Activated CD8-positive, alpha-beta T cell treated with anti-CD3 and anti-CD28 coated beads for 36 hours (primary cell): ENCODE measurements around the gene SUPT16H. TPM values are rescaled to one million over a fixed set of nuclear protein-coding genes. Genes with fewer than 3 reads are reported as not detected.
A peak's percentile ranks its signal among the peaks of the same experiment; 100 is the strongest.

ENCODE experiments used
- ATAC-seq: fragments of 200-7000 bp; cut with Tn5 transposase; one replicate; pipeline ENCODE4 v1.10.0; 2021; ENCODE audit warnings: mild to moderate bottlenecking, moderate library complexity
- CTCF ChIA-PET: fragments of 350-600 bp; sonication (Branson Sonifier 250); formaldehyde crosslinking; loops from one replicate; lab custom pipeline; 2021; ENCODE audit warnings: antibody characterized with exemption; lab: Charles Lee
- POLR2A ChIA-PET: fragments of 350-600 bp; sonication (Branson Sonifier 250); formaldehyde crosslinking; loops from one replicate; lab custom pipeline; 2021; ENCODE audit warnings: antibody characterized with exemption; lab: Charles Lee
- DNase-seq: peaks from one replicate; pipeline ENCODE4 v3.0.0-alpha.2; 2020
- H3K27ac Mint-ChIP-seq: one replicate; pipeline ENCODE4 v1.8.0; 2021; ENCODE audit warnings: mild to moderate bottlenecking, mixed read lengths
- H3K27me3 Mint-ChIP-seq: one replicate; pipeline ENCODE4 v1.8.0; 2021; ENCODE audit warnings: mixed read lengths
- H3K36me3 Mint-ChIP-seq: one replicate; pipeline ENCODE4 v1.8.0; 2021; ENCODE audit warnings: low read depth, mixed read lengths
- H3K4me1 Mint-ChIP-seq: one replicate; pipeline ENCODE4 v1.8.0; 2021; ENCODE audit warnings: low read depth, mixed read lengths
- H3K4me3 Mint-ChIP-seq: one replicate; pipeline ENCODE4 v1.8.0; 2021; ENCODE audit warnings: mild to moderate bottlenecking, moderate library complexity, mixed read lengths
- H3K9me3 Mint-ChIP-seq: one replicate; pipeline ENCODE4 v1.8.0; 2021; ENCODE audit warnings: mixed read lengths
- CTCF ChIP-seq: fragments of 200-600 bp; IDR thresholded peaks from one replicate; pipeline ENCODE4 v1.8.0; 2022; ENCODE audit warnings: antibody characterized with exemption, mild to moderate bottlenecking
- intact Hi-C: fragments of 100-400 bp; cut with micrococcal nuclease; formaldehyde crosslinking; loops from one replicate; pipeline ENCODE4 v1.10.0; 2022
- total RNA-seq, 2 experiments: library from RNA; stranded (reverse); gene quantifications; one replicate each; pipeline ENCODE4 v1.2.3, GENCODE V29; 2021

The SUPT16H gene
- total RNA-seq, 2 experiments from 2014 or later, result 171 to 173 TPM

GRCh38 chr14:21317398-21317797 is 66.4 kb downstream of the SUPT16H start:
- Mint-ChIP-seq H3K27ac (no peak overlapping the region), H3K36me3 (no peaks in the 10 kb centered on the region), H3K4me1 (peaks cover 3% of the 10 kb centered on the region), H3K4me3 (no peak overlapping the region), H3K9me3 (no peaks in the 10 kb centered on the region), H3K27me3 (no peaks in the 10 kb centered on the region)
- no peak for TF ChIP-seq CTCF
- ATAC-seq (no peak), DNase-seq (no peak)
- intact Hi-C loops, result no loop called here
- ChIA-PET POLR2A (no interaction called here), CTCF (no interaction called here)

GRCh38 chr14:21313512-21313911 is 70.3 kb downstream of the SUPT16H start:
- POLR2A ChIA-PET, result no interaction called here
- TF ChIP-seq CTCF, result no peak

GRCh38 chr14:21311614-21312013 is 72.2 kb downstream of the SUPT16H start:
- no peaks in the 10 kb centered on the region for H3K36me3 Mint-ChIP-seq
- no peaks in the 10 kb centered on the region for H3K9me3 Mint-ChIP-seq
- H3K27me3 Mint-ChIP-seq, result no peaks in the 10 kb centered on the region
- ChIA-PET POLR2A (interaction anchor here (0.6 to 3.3 kb wide), 2 partner anchors 53 to 55 kb away, joined by 4 to 9 read pairs; no protein-coding TSS in a partner anchor), CTCF (interaction anchor here (1.2 to 1.5 kb wide), 2 partner anchors 187 to 207 kb away, joined by 3 to 5 read pairs; no protein-coding TSS in a partner anchor)
- ATAC-seq (no peak), DNase-seq (no peak)
- TF ChIP-seq CTCF, result no peak
- no peak overlapping the region for H3K27ac Mint-ChIP-seq
- H3K4me1 Mint-ChIP-seq, result peaks cover 24% of the 10 kb centered on the region
- intact Hi-C loops, result no loop called here
- no peak overlapping the region for H3K4me3 Mint-ChIP-seq

More at GRCh38 chr14:21313512-21313911, 70.3 kb downstream of the SUPT16H start:
- DNase-seq (no peak), ATAC-seq (no peak)
- CTCF ChIA-PET, result no interaction called here
- H3K4me3 Mint-ChIP-seq, result no peak overlapping the region
- no peaks in the 10 kb centered on the region for H3K9me3 Mint-ChIP-seq
- intact Hi-C loops, result no loop called here
- no peak overlapping the region for H3K27ac Mint-ChIP-seq
- H3K36me3 Mint-ChIP-seq, result no peaks in the 10 kb centered on the region
- peaks cover 14% of the 10 kb centered on the region for H3K4me1 Mint-ChIP-seq
- H3K27me3 Mint-ChIP-seq, result no peaks in the 10 kb centered on the region

GRCh38 chr14:21309956-21310355 is 73.9 kb downstream of the SUPT16H start:
- intact Hi-C loops, result loop anchor here (5.0 kb wide), 1 partner anchor 43 kb away; the partner anchor contains the start of gene HNRNPC
- DNase-seq, result no peak
- Mint-ChIP-seq H3K27ac (no peak overlapping the region), H3K4me3 (no peak overlapping the region), H3K36me3 (no peaks in the 10 kb centered on the region), H3K4me1 (peaks cover 24% of the 10 kb centered on the region), H3K9me3 (no peaks in the 10 kb centered on the region), H3K27me3 (no peaks in the 10 kb centered on the region)
- ATAC-seq, result no peak
- CTCF ChIA-PET, result interaction anchor here (0.9 to 1.2 kb wide), 3 partner anchors 11 to 36 kb away, joined by 3 to 4 read pairs (median 4); no protein-coding TSS in a partner anchor
- TF ChIP-seq CTCF, result no peak
- POLR2A ChIA-PET, result interaction anchor here (0.6 to 3.3 kb wide), 4 partner anchors 21 to 203 kb away, joined by 3 to 9 read pairs (median 4); no protein-coding TSS in a partner anchor

- no peak for TF ChIP-seq CTCF
- DNase-seq, result no peak
- Mint-ChIP-seq H3K4me1 (peaks cover 24% of the 10 kb centered on the region), H3K9me3 (no peaks in the 10 kb centered on the region), H3K27ac (peak overlapping the region; percentile 81), H3K36me3 (no peaks in the 10 kb centered on the region), H3K4me3 (peak overlapping the region; percentile 68), H3K27me3 (no peaks in the 10 kb centered on the region)
- POLR2A ChIA-PET, result interaction anchor here (1.0 to 3.3 kb wide), 5 partner anchors 21 to 63 kb away, joined by 3 to 10 read pairs (median 4); no protein-coding TSS in a partner anchor
- CTCF ChIA-PET, result interaction anchor here (0.9 to 1.2 kb wide), 2 partner anchors 10 to 36 kb away, joined by 3 to 4 read pairs; no protein-coding TSS in a partner anchor
- intact Hi-C loops, result loop anchor here (5.0 kb wide), 1 partner anchor 42 kb away; the partner anchor contains the start of gene HNRNPC
- no peak for ATAC-seq
These were observed 74.6 kb downstream of the SUPT16H start for GRCh38 chr14:21309238-21309636.
